WTC11 (cell line): ENCODE measurements around the gene TCP11.

Source experiments
- SP1 ChIP-seq: sonication (generic); formaldehyde crosslinking; conservative IDR thresholded peaks from 2 replicates; pipeline ENCODE4 v1.8.1; 2022; ENCODE audit warnings: missing genetic modification reagents
- ZNF232 ChIP-seq: sonication (generic); formaldehyde crosslinking; IDR thresholded peaks from 2 replicates; pipeline ENCODE4 v1.8.0; 2022; ENCODE audit warnings: mild to moderate bottlenecking, missing genetic modification reagents

- no peak for TF ChIP-seq SP1 (CRISPR knock-in tag)
- TF ChIP-seq ZNF232 (CRISPR knock-in tag): no peak
Observed at GRCh38 chr6:35166116-35166515, 25.0 kb upstream of the TCP11 start.
